ENCODE results near the gene PGAP6.
A peak's percentile ranks its signal among the peaks of the same experiment; 100 is the strongest.

PGAP6 gene

GRCh38 chr16:372302-372983 lies 9.3 kb downstream of the PGAP6 start:
- TF ChIP-seq CTCF (IDR thresholded peaks at IDR 0.05; ENCODE audit: low read depth, low read length) (no peak), POLR2A (IDR thresholded peaks at IDR 0.05; ENCODE audit: extremely low read depth, insufficient read length) (no peak), MYC (IDR thresholded peaks at IDR 0.05; ENCODE audit: low read depth, low read length) (no peak), MAX (IDR thresholded peaks at IDR 0.05; ENCODE audit: low read depth, low read length) (no peak)
- H3K4me3 ChIP-seq (ENCODE audit: low read depth, low read length) = no peak overlapping the region
- no peak for DNase-seq (ENCODE audit: low read depth)

- no peak for TF ChIP-seq POLR2A (IDR thresholded peaks at IDR 0.05; ENCODE audit: extremely low read depth, insufficient read length)
- no peak for TF ChIP-seq MAX (IDR thresholded peaks at IDR 0.05; ENCODE audit: low read depth, low read length)
- no peak for TF ChIP-seq CTCF (IDR thresholded peaks at IDR 0.05; ENCODE audit: low read depth, low read length)
- no peak for TF ChIP-seq MYC (IDR thresholded peaks at IDR 0.05; ENCODE audit: low read depth, low read length)
- no peak for DNase-seq (ENCODE audit: low read depth)
- no peak overlapping the region for H3K4me3 ChIP-seq (ENCODE audit: low read depth, low read length)
These were observed 10.1 kb downstream of the PGAP6 start for GRCh38 chr16:371515-372301.

GRCh38 chr16:370979-371514 lies 10.7 kb downstream of the PGAP6 start:
- DNase-seq (ENCODE audit: low read depth) = no peak
- TF ChIP-seq POLR2A (IDR thresholded peaks at IDR 0.05; ENCODE audit: extremely low read depth, insufficient read length) (no peak), CTCF (IDR thresholded peaks at IDR 0.05; ENCODE audit: low read depth, low read length) (no peak), MAX (IDR thresholded peaks at IDR 0.05; ENCODE audit: low read depth, low read length) (no peak), MYC (IDR thresholded peaks at IDR 0.05; ENCODE audit: low read depth, low read length) (no peak)
- H3K4me3 ChIP-seq (ENCODE audit: low read depth, low read length) = no peak overlapping the region

- peak; percentile 92 for DNase-seq (ENCODE audit: low read depth)
- peak; percentile 40; the same call in 1 of the 2 replicates for TF ChIP-seq MYC (IDR thresholded peaks at IDR 0.05; ENCODE audit: low read depth, low read length)
- peak; percentile 23; the same call in 1 of the 2 replicates for TF ChIP-seq MAX (IDR thresholded peaks at IDR 0.05; ENCODE audit: low read depth, low read length)
- no peak for TF ChIP-seq CTCF (IDR thresholded peaks at IDR 0.05; ENCODE audit: low read depth, low read length)
- TF ChIP-seq POLR2A (IDR thresholded peaks at IDR 0.05; ENCODE audit: extremely low read depth, insufficient read length) = peak; percentile 25
- no peak within 1 kb of the TSS for H3K4me3 ChIP-seq (ENCODE audit: low read depth, low read length)
These were observed 11.3 kb downstream of the PGAP6 start, which contains the start of gene MRPL28 for GRCh38 chr16:370443-370842. Gene MRPL28 (minus strand): TSS chr16:370538. CDS start chr16:370218, 320 bp downstream.

GRCh38 chr16:369866-370436 lies 11.8 kb downstream of the PGAP6 start:
- no peak overlapping the region for H3K4me3 ChIP-seq (ENCODE audit: low read depth, low read length)

More at GRCh38 chr16:369866-370436, 11.8 kb downstream of the PGAP6 start:
- no peak for TF ChIP-seq POLR2A (IDR thresholded peaks at IDR 0.05; ENCODE audit: extremely low read depth, insufficient read length)
- TF ChIP-seq MAX (IDR thresholded peaks at IDR 0.05; ENCODE audit: low read depth, low read length) = no peak
- TF ChIP-seq CTCF (IDR thresholded peaks at IDR 0.05; ENCODE audit: low read depth, low read length) = no peak
- no peak for TF ChIP-seq MYC (IDR thresholded peaks at IDR 0.05; ENCODE audit: low read depth, low read length)
- DNase-seq (ENCODE audit: low read depth) = no peak

Measured in NB4 (cell line).